Measurements from ENCODE around the gene DGKZ.

- TF ChIP-seq CTCF (IDR thresholded peaks at IDR 0.05; ENCODE audit: low read length) (no peak), EZH2 (optimal IDR thresholded peaks at IDR 0.05; ENCODE audit: low read depth, low read length) (no peak)
These were observed 15.1 kb downstream of the DGKZ start for GRCh38 chr11:46362156-46363030.
